Neural progenitor cell (in vitro differentiated cells): Measurements from ENCODE around the gene ATOH8. TPM values are rescaled to one million over a fixed set of nuclear protein-coding genes. Genes with fewer than 3 reads are reported as not detected.

ENCODE experiments used
- DNase-seq: peaks from one replicate; pipeline ENCODE4 v3.0.0-alpha.2; 2016; ENCODE audit warnings: low spot score
- H2AFZ ChIP-seq: fragments of 200-600 bp; sonication (generic); replicated peaks from 2 replicates; pipeline ENCODE4 v1.6.1; 2016; ENCODE audit warnings: antibody characterized with exemption
- H3F3A ChIP-seq: fragments of 200-600 bp; sonication (generic); 2 replicates; pipeline ENCODE4 v1.6.1; 2016; ENCODE audit warnings: antibody characterized with exemption, low read depth
- H3K27ac ChIP-seq: fragments of 200-600 bp; sonication (generic); 2 replicates; pipeline ENCODE4 v1.5.1; 2016; ENCODE audit warnings: mild to moderate bottlenecking
- H3K27me3 ChIP-seq: fragments of 200-600 bp; sonication (generic); 2 replicates; pipeline ENCODE4 v1.6.1; 2016; ENCODE audit warnings: mild to moderate bottlenecking, moderate library complexity
- H3K36me3 ChIP-seq: fragments of 200-600 bp; sonication (generic); 2 replicates; pipeline ENCODE4 v1.5.1; 2016
- H3K4me1 ChIP-seq: fragments of 200-600 bp; sonication (generic); 2 replicates; pipeline ENCODE4 v1.6.1; 2016; ENCODE audit warnings: mixed run types
- H3K4me2 ChIP-seq: fragments of 200-600 bp; sonication (generic); 2 replicates; pipeline ENCODE4 v1.6.1; 2016
- H3K4me3 ChIP-seq: fragments of 200-600 bp; sonication (generic); 2 replicates; pipeline ENCODE4 v1.5.1; 2016
- H3K79me2 ChIP-seq: fragments of 200-600 bp; sonication (generic); 2 replicates; pipeline ENCODE4 v1.6.1; 2016; ENCODE audit warnings: low read depth
- H3K9ac ChIP-seq: fragments of 200-600 bp; sonication (generic); 2 replicates; pipeline ENCODE4 v1.6.1; 2016
- H3K9me3 ChIP-seq: fragments of 200-600 bp; sonication (generic); 2 replicates; pipeline ENCODE4 v1.5.1; 2016; ENCODE audit warnings: low read depth
- H4K20me1 ChIP-seq: fragments of 200-600 bp; sonication (generic); 2 replicates; pipeline ENCODE4 v1.6.1; 2016; ENCODE audit warnings: low read depth
- H3K27ac Mint-ChIP-seq: 3 replicates; pipeline ENCODE4 v1.8.0; 2021; ENCODE audit warnings: mixed read lengths
- H3K27me3 Mint-ChIP-seq: 2 replicates; pipeline ENCODE4 v1.8.0; 2022; ENCODE audit warnings: low read depth, mild to moderate bottlenecking, inconsistent platforms, moderate library complexity, mixed read lengths; ENCODE audit not compliant: insufficient read depth
- H3K36me3 Mint-ChIP-seq: 3 replicates; pipeline ENCODE4 v1.8.0; 2021; ENCODE audit warnings: mixed read lengths
- H3K4me1 Mint-ChIP-seq: 3 replicates; pipeline ENCODE4 v1.8.0; 2021; ENCODE audit warnings: mixed read lengths
- H3K4me3 Mint-ChIP-seq: 3 replicates; pipeline ENCODE4 v1.8.0; 2021; ENCODE audit warnings: mild to moderate bottlenecking, moderate library complexity, mixed read lengths
- H3K9me3 Mint-ChIP-seq: 3 replicates; pipeline ENCODE4 v1.8.0; 2020; ENCODE audit warnings: mixed read lengths
- EZH2 ChIP-seq: fragments of 200-600 bp; sonication (generic); IDR thresholded peaks from 2 replicates; pipeline ENCODE4 v1.6.1; 2017; ENCODE audit warnings: antibody characterized with exemption, mild to moderate bottlenecking, moderate library complexity
- EZH2phosphoT487 ChIP-seq: fragments of 200-600 bp; sonication (generic); IDR thresholded peaks from 2 replicates; pipeline ENCODE4 v1.6.1; 2017; ENCODE audit warnings: antibody characterized with exemption
- total RNA-seq: library from RNA; depleted of rRNA; stranded (reverse); fragments of >200 nt; gene quantifications from 2 replicates; pipeline ENCODE4 v1.2.3, GENCODE V29; 2015; ENCODE audit warnings: low replicate concordance
- TF ChIP-seq, protein P1 (sequence below): fragments of 200-600 bp; sonication (generic); IDR thresholded peaks from 2 replicates; pipeline ENCODE4 v1.5.1; 2017; ENCODE audit warnings: antibody characterized with exemption, mild to moderate bottlenecking

ATOH8 gene
- total RNA-seq, 1 donor from 2014 or later = not detected

DNA sequence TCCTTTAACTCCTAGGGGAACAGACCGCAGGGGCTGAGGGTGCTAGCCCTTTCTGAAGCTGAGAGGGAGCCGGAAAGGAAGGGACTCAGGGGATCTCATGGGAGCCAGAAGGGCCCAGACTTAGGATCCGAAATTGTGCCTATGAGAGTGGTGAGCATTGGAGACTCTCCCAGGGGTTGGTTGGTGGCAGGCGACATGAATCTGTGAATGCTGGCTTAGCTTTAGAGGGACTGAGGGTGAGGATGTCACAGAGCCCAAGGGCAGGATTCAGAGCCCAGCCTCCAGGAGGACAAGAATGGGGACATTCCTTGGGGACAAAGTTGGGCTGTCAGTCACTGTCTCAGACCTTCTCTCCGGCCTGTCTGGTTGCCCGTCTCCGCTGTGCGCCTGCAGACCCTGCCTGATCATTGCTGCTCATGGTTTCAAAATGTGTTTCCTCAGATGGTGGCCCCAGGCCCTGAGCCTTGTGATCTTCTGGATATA is 42.2 kb upstream of the ATOH8 start:
- Histone ChIP-seq H3F3A (no peaks in the 10 kb centered on the region), H3K9ac (no peak overlapping the region), H3K27ac (no peak overlapping the region), H4K20me1 (no peaks in the 10 kb centered on the region), H3K36me3 (no peaks in the 10 kb centered on the region), H3K4me2 (no peak overlapping the region), H3K4me3 (no peak overlapping the region), H3K27me3 (peaks cover 13% of the 10 kb centered on the region), H3K79me2 (no peaks in the 10 kb centered on the region), H3K9me3 (no peaks in the 10 kb centered on the region), H2AFZ (no peak overlapping the region), H3K4me1 (peaks cover 9% of the 10 kb centered on the region)
- Mint-ChIP-seq H3K27ac (no peak overlapping the region), H3K9me3 (no peaks in the 10 kb centered on the region), H3K27me3 (peaks cover 14% of the 10 kb centered on the region), H3K4me1 (peaks cover 12% of the 10 kb centered on the region), H3K36me3 (no peaks in the 10 kb centered on the region), H3K4me3 (no peak overlapping the region)
- TF ChIP-seq EZH2phosphoT487 (no peak), EZH2 (no peak)
- TF ChIP-seq, protein P1, sequence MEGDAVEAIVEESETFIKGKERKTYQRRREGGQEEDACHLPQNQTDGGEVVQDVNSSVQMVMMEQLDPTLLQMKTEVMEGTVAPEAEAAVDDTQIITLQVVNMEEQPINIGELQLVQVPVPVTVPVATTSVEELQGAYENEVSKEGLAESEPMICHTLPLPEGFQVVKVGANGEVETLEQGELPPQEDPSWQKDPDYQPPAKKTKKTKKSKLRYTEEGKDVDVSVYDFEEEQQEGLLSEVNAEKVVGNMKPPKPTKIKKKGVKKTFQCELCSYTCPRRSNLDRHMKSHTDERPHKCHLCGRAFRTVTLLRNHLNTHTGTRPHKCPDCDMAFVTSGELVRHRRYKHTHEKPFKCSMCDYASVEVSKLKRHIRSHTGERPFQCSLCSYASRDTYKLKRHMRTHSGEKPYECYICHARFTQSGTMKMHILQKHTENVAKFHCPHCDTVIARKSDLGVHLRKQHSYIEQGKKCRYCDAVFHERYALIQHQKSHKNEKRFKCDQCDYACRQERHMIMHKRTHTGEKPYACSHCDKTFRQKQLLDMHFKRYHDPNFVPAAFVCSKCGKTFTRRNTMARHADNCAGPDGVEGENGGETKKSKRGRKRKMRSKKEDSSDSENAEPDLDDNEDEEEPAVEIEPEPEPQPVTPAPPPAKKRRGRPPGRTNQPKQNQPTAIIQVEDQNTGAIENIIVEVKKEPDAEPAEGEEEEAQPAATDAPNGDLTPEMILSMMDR = no peak
- no peak for DNase-seq

DNA sequence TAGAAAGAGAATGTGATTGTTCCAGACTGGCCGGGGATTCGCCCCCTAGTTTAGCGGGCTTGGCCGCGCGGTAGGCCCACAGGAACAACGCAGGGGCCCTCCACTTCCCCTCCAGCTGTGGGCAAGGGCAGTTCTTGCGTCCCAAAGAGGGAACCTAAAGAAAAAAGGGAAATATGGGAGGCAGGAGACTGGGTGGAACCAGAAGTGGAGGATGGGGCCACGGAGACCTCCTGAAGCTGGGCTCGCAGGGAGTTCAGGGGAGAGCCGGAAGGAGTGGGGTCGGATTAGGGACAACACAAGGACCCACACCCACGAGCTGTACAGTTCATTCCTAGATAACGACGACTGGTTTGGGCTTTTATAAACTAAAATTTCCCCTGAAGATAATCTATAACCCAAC is 41.5 kb upstream of the ATOH8 start:
- Histone ChIP-seq H3K27me3 (peaks cover 11% of the 10 kb centered on the region), H3K27ac (no peak overlapping the region), H3K4me2 (no peak overlapping the region), H4K20me1 (no peaks in the 10 kb centered on the region), H3K4me3 (no peak overlapping the region), H3F3A (peaks cover under 1% of the 10 kb centered on the region), H3K9me3 (no peaks in the 10 kb centered on the region), H3K9ac (no peak overlapping the region), H3K4me1 (peaks cover 16% of the 10 kb centered on the region), H3K79me2 (no peaks in the 10 kb centered on the region), H2AFZ (no peak overlapping the region), H3K36me3 (no peaks in the 10 kb centered on the region)
- Mint-ChIP-seq H3K36me3 (no peaks in the 10 kb centered on the region), H3K27ac (no peak overlapping the region), H3K4me3 (no peak overlapping the region), H3K27me3 (peaks cover 15% of the 10 kb centered on the region), H3K9me3 (no peaks in the 10 kb centered on the region), H3K4me1 (peaks cover 16% of the 10 kb centered on the region)
- no peak for DNase-seq
- TF ChIP-seq EZH2 = no peak
- TF ChIP-seq, protein P1 = no peak
- TF ChIP-seq EZH2phosphoT487 = no peak

DNA sequence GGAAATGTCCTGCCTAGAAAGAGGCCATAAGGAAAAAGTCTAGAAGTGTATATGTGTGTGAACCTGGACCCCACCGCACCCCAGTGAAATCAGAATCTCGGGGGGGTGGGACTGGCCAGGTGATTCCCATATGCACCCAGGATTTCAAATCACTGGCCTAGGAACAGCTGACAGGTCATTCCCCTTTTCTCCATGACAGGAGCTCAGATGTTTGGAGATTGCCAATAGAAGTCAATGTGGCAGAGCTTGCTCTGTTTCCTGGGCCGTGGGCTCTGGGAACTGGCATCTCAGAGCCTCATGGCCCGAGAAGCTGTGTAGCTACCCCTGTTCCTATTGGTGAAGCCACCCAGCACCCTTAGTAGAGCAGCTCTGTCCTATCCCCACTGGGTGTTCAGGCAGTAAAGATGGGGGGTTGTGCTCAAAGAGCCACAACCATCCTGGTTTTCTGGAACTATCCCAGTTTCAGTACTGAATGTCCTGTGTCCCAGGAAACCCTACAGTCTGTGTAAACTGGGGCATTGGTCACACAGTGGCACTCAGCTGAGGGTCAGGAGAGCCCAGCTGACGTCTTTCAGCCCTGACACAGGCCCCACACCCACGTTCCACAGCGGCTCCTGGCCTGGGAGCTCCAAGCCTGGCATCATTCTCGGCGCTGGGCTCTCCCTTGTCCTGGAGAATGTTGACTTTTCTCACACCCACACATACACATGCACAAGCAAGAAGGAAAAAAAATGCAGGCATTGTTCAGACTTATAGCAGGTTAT is 40.8 kb upstream of the ATOH8 start:
- Histone ChIP-seq H3K4me2 (no peak overlapping the region), H3K27me3 (peaks cover 4% of the 10 kb centered on the region), H3K4me1 (peaks cover 22% of the 10 kb centered on the region), H4K20me1 (no peaks in the 10 kb centered on the region), H3K9me3 (no peaks in the 10 kb centered on the region), H3F3A (peaks cover 4% of the 10 kb centered on the region), H3K9ac (no peak overlapping the region), H3K4me3 (no peak overlapping the region), H3K79me2 (no peaks in the 10 kb centered on the region), H3K27ac (no peak overlapping the region), H2AFZ (no peak overlapping the region), H3K36me3 (no peaks in the 10 kb centered on the region)
- Mint-ChIP-seq H3K36me3 (no peaks in the 10 kb centered on the region), H3K27ac (no peak overlapping the region), H3K27me3 (peaks cover 15% of the 10 kb centered on the region), H3K9me3 (no peaks in the 10 kb centered on the region), H3K4me1 (peaks cover 23% of the 10 kb centered on the region), H3K4me3 (no peak overlapping the region)
- no peak for DNase-seq
- TF ChIP-seq EZH2 (no peak), EZH2phosphoT487 (no peak)
- TF ChIP-seq, protein P1 = no peak
